ENCODE measurements around the gene IRS2. TPM values are rescaled to one million over a fixed set of nuclear protein-coding genes. Genes with fewer than 3 reads are reported as not detected.

The IRS2 gene
- total RNA-seq, 1 experiment from 2014 or later: 9.2 TPM

GRCh38 chr13:109750221-109750775, 36.1 kb downstream of the IRS2 start:
- Histone ChIP-seq H3K4me1 (ENCODE audit: control insufficient read depth in 1 of 2, insufficient read depth in 2 of 2, low read length in 2 of 2) (no peaks in the 10 kb centered on the region), H3K27ac (ENCODE audit: low read depth, low read length) (no peak overlapping the region), H3K4me3 (replicated peaks in 1 of 2; ENCODE audit: low read depth in 1 of 2, low read length in 2 of 2) (no peak overlapping the region), H2AFZ (ENCODE audit: low read depth, low read length, poor library complexity, severe bottlenecking) (no peak overlapping the region), H3K9ac (ENCODE audit: low read length) (no peak overlapping the region), H3K9me3 (ENCODE audit: control insufficient read depth in 1 of 2, insufficient read depth in 1 of 2, low read depth in 1 of 2, low read length in 2 of 2) (no peaks in the 10 kb centered on the region), H3K36me3 (ENCODE audit: control insufficient read depth in 1 of 2, insufficient read depth in 2 of 2, low read length in 2 of 2) (no peaks in the 10 kb centered on the region; a peak in 1 of 4 replicates), H4K20me1 (ENCODE audit: insufficient read depth) (no peaks in the 10 kb centered on the region), H3K9me2 (ENCODE audit: insufficient read depth) (no peaks in the 10 kb centered on the region), H3K27me3 (ENCODE audit: insufficient read depth, low read length) (no peaks in the 10 kb centered on the region), H3K79me2 (ENCODE audit: insufficient read depth, low read length) (no peaks in the 10 kb centered on the region), H3K4me2 (ENCODE audit: low read length) (no peak overlapping the region)
- BruUV-seq (replicated peaks): no TSS peak
- ChIA-PET CTCF (no interaction called here), RAD21 (ENCODE audit: low non-redundant PET in 1 of 2, low total read pairs in 2 of 2, uncharacterized antibody in 2 of 2, unreplicated experiment in 2 of 2) (no interaction called here), POLR2A (no interaction called here)
- no peak for DNase-seq (ENCODE audit: low read depth, low spot score)
- intact Hi-C loops (cut with micrococcal nuclease): no loop called here
- ATAC-seq: no peak
- TF ChIP-seq SIN3A (IDR thresholded peaks at IDR 0.05; ENCODE audit: low read depth) (no peak), ZNF274 (IDR thresholded peaks at IDR 0.05; ENCODE audit: low read depth, low read length) (no peak), POLR2AphosphoS5 (IDR thresholded peaks at IDR 0.05; ENCODE audit: low read depth, low read length) (no peak), CBX3 (IDR thresholded peaks at IDR 0.05; ENCODE audit: low read depth) (no peak)
- TF ChIP-seq, protein P1, sequence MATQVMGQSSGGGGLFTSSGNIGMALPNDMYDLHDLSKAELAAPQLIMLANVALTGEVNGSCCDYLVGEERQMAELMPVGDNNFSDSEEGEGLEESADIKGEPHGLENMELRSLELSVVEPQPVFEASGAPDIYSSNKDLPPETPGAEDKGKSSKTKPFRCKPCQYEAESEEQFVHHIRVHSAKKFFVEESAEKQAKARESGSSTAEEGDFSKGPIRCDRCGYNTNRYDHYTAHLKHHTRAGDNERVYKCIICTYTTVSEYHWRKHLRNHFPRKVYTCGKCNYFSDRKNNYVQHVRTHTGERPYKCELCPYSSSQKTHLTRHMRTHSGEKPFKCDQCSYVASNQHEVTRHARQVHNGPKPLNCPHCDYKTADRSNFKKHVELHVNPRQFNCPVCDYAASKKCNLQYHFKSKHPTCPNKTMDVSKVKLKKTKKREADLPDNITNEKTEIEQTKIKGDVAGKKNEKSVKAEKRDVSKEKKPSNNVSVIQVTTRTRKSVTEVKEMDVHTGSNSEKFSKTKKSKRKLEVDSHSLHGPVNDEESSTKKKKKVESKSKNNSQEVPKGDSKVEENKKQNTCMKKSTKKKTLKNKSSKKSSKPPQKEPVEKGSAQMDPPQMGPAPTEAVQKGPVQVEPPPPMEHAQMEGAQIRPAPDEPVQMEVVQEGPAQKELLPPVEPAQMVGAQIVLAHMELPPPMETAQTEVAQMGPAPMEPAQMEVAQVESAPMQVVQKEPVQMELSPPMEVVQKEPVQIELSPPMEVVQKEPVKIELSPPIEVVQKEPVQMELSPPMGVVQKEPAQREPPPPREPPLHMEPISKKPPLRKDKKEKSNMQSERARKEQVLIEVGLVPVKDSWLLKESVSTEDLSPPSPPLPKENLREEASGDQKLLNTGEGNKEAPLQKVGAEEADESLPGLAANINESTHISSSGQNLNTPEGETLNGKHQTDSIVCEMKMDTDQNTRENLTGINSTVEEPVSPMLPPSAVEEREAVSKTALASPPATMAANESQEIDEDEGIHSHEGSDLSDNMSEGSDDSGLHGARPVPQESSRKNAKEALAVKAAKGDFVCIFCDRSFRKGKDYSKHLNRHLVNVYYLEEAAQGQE (IDR thresholded peaks at IDR 0.05; ENCODE audit: low read depth): no peak
- TF ChIP-seq, protein P2, sequence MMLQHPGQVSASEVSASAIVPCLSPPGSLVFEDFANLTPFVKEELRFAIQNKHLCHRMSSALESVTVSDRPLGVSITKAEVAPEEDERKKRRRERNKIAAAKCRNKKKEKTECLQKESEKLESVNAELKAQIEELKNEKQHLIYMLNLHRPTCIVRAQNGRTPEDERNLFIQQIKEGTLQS (IDR thresholded peaks at IDR 0.05): no peak
